Measurements from ENCODE around the gene LDB1.

LDB1 gene

GRCh38 chr10:102113261-102113955, 6.8 kb downstream of the LDB1 start:
- peaks cover 36% of the 10 kb centered on the region for H3K36me3 ChIP-seq
- H3K4me3 ChIP-seq (ENCODE audit: low read depth in 1 of 2, low read length in 1 of 2), result peak overlapping the region; percentile 68 to 82

DNA sequence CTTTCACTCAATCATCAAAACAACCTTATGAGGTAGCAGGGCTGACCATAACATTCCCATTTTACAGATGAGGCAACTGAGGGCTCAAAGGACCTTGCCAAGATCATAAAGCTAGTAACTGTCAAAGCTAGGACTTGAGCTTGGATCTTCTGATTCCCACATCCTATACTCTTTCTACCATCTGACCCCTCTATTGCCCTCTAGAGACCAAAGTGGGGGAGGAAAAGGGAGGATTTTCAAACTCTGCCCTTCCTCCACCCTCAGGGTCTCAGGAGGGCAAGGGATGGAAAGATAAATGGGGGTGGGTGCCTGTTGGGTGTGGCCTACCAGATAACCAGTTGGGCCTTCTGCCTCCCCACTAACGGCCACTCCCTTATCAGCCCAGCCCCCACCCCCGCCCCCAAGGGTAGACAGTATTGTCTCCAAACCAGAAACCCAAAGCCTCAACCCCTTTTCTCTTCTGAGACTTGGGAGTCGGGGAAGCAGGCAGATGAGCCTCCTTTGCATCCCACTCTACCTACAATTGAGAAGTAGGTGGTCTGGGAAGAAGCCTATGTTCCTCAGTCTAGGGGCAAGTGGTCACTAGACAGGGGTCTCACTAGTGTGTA, 7.9 kb downstream of the LDB1 start:
- Histone ChIP-seq H3K36me3 (peaks cover 47% of the 10 kb centered on the region), H3K4me3 (ENCODE audit: low read depth in 1 of 2, low read length in 1 of 2) (no peak overlapping the region), H3K9me3 (no peaks in the 10 kb centered on the region), H3K4me1 (ENCODE audit: control insufficient read depth in 1 of 2, insufficient read depth in 1 of 2, low read depth in 1 of 2, low read length in 1 of 2) (peaks cover 43 to 45% of the 10 kb centered on the region in 2 experiments), H3K27ac (peak overlapping the region; percentile 13), H3K27me3 (no peaks in the 10 kb centered on the region)
- TF ChIP-seq, protein P1, sequence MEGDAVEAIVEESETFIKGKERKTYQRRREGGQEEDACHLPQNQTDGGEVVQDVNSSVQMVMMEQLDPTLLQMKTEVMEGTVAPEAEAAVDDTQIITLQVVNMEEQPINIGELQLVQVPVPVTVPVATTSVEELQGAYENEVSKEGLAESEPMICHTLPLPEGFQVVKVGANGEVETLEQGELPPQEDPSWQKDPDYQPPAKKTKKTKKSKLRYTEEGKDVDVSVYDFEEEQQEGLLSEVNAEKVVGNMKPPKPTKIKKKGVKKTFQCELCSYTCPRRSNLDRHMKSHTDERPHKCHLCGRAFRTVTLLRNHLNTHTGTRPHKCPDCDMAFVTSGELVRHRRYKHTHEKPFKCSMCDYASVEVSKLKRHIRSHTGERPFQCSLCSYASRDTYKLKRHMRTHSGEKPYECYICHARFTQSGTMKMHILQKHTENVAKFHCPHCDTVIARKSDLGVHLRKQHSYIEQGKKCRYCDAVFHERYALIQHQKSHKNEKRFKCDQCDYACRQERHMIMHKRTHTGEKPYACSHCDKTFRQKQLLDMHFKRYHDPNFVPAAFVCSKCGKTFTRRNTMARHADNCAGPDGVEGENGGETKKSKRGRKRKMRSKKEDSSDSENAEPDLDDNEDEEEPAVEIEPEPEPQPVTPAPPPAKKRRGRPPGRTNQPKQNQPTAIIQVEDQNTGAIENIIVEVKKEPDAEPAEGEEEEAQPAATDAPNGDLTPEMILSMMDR (IDR thresholded peaks at IDR 0.05), result no peak

More at GRCh38 chr10:102113261-102113955, 6.8 kb downstream of the LDB1 start:
- H3K4me1 ChIP-seq (ENCODE audit: control insufficient read depth in 1 of 2, insufficient read depth in 1 of 2, low read depth in 1 of 2, low read length in 1 of 2), result peaks cover 54 to 56% of the 10 kb centered on the region in 2 experiments
- TF ChIP-seq, protein P1 (IDR thresholded peaks at IDR 0.05), result no peak
- H3K27me3 ChIP-seq, result no peaks in the 10 kb centered on the region
- H3K27ac ChIP-seq, result peak overlapping the region; percentile 98
- no peaks in the 10 kb centered on the region for H3K9me3 ChIP-seq

- Histone ChIP-seq H3K27ac (no peak overlapping the region), H3K9me3 (no peaks in the 10 kb centered on the region), H3K27me3 (no peaks in the 10 kb centered on the region), H3K36me3 (peaks cover 55% of the 10 kb centered on the region), H3K4me3 (ENCODE audit: low read depth in 1 of 2, low read length in 1 of 2) (no peak overlapping the region), H3K4me1 (ENCODE audit: control insufficient read depth in 1 of 2, insufficient read depth in 1 of 2, low read depth in 1 of 2, low read length in 1 of 2) (peaks cover 32 to 35% of the 10 kb centered on the region in 2 experiments)
- TF ChIP-seq, protein P1 (IDR thresholded peaks at IDR 0.05), result no peak
These were observed 8.9 kb downstream of the LDB1 start for GRCh38 chr10:102111276-102111675.

- no peaks in the 10 kb centered on the region for H3K27me3 ChIP-seq
- H3K4me1 ChIP-seq (ENCODE audit: control insufficient read depth in 1 of 2, insufficient read depth in 1 of 2, low read depth in 1 of 2, low read length in 1 of 2), result peaks cover 30 to 32% of the 10 kb centered on the region in 2 experiments
- H3K27ac ChIP-seq, result no peak overlapping the region
- no peak overlapping the region for H3K4me3 ChIP-seq (ENCODE audit: low read depth in 1 of 2, low read length in 1 of 2)
- H3K36me3 ChIP-seq, result peaks cover 55% of the 10 kb centered on the region
- TF ChIP-seq, protein P1 (IDR thresholded peaks at IDR 0.05), result no peak
- H3K9me3 ChIP-seq, result no peaks in the 10 kb centered on the region
These were observed 10.7 kb downstream of the LDB1 start for GRCh38 chr10:102109166-102110116.

DNA sequence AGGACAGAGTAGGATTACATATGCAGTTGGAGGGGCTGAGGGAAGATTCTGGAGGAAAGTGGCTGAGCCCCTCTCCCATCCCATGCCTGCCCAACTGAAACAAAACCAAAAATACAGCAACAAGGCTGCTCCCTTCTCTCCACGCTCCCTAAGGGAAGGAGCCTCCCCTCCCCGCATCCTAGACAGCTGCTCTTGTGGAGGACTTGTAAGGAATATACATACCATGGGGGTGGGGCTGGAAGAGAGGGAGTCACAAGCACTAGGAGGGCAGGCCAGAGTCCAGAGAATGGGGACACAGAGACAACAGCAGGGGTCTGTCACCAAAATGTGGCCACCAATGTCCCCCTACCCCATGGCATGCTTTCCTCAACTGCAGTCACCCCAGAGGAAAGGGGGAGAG, 13.2 kb downstream of the LDB1 start:
- TF ChIP-seq, protein P1 (IDR thresholded peaks at IDR 0.05), result no peak
- Histone ChIP-seq H3K9me3 (no peaks in the 10 kb centered on the region), H3K36me3 (peaks cover 65% of the 10 kb centered on the region), H3K27me3 (no peaks in the 10 kb centered on the region), H3K4me1 (ENCODE audit: control insufficient read depth in 1 of 2, insufficient read depth in 1 of 2, low read depth in 1 of 2, low read length in 1 of 2) (peaks cover 14% of the 10 kb centered on the region in 2 experiments), H3K4me3 (ENCODE audit: low read depth in 1 of 2, low read length in 1 of 2) (no peak overlapping the region), H3K27ac (peak overlapping the region; percentile 49)
